Left forelimb (tissue), 1 donor: ENCODE measurements around the gene LDHAL6A.
"Not testable (repeated sequence)": the region's sequence is repeated elsewhere in the genome, so short reads cannot be mapped to it uniquely, and the experiment has no call there.

ENCODE experiments used
- DNase-seq: peaks from one replicate; pipeline ENCODE4 v3.0.0-alpha.2; 2018; ENCODE audit warnings: low spot score

The LDHAL6A gene

DNA sequence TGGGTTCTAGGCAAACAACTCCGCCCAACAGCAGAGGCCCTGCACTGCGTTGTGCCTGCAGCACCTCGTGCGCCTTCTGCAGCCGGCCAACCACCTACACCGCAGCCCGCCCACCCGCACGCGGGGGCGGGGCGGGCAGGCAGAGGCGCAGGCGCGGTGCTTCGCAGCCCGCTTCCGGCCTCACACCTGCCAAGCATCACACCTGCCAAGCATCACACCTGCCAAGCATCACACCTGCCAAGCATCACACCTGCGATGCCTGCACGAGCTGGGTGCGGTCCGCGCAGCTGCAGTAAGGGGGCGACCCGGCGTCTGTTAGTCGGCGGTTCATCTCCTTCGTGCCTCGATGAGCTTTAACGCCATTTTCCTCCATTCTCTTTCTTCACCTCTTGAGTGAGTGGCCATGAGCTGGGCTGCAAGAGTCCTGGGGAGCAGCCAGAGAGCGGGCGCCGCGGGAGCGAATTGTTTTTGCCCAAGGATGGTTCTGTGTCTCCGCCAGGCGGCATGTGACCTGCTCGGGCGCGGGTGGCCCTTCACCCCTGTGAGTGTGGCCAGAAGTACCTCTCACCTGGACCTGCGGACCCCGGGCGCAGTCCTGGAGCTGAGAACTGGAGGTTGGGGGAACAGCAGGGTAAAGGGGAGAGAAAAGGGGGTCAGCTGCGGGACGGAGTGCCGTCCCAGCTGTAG, at the start of gene LDHAL6A:
Gene LDHAL6A (plus strand): TSS at position 171 of the 687 bp plus-strand sequence. CDS start 825 bp downstream, outside the sequence.
- no peak for DNase-seq

- DNase-seq = not testable (repeated sequence)
These were observed 48.3 kb upstream of the LDHAL6A start for GRCh38 chr11:18407400-18407799.

GRCh38 chr11:18408558-18409291, 46.9 kb upstream of the LDHAL6A start:
- DNase-seq = no peak

- DNase-seq = no peak
These were observed 39.2 kb upstream of the LDHAL6A start for GRCh38 chr11:18416459-18416858.

- DNase-seq = no peak
These were observed 36.6 kb upstream of the LDHAL6A start for GRCh38 chr11:18419040-18419439.

DNA sequence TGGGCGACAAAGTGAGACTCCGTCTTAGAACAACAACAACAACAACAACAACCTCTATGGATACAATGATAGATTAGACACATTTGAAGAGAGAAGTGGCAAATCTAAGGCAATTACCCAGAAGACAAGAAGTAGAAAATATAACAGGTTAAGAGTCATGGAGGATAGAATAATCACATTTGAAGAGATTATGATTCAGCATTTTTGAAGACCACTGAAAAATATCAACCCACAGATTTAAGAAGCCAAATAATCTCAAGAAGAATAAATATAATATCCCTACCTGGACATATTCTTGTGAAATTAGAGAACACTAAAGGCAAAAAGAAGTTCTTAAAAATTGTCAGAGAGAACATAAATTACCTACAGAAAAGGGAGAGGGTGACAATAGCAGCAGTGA, 35.6 kb upstream of the LDHAL6A start:
- DNase-seq = no peak

- no peak for DNase-seq
These were observed 28.4 kb upstream of the LDHAL6A start for GRCh38 chr11:18427240-18427639.

DNA sequence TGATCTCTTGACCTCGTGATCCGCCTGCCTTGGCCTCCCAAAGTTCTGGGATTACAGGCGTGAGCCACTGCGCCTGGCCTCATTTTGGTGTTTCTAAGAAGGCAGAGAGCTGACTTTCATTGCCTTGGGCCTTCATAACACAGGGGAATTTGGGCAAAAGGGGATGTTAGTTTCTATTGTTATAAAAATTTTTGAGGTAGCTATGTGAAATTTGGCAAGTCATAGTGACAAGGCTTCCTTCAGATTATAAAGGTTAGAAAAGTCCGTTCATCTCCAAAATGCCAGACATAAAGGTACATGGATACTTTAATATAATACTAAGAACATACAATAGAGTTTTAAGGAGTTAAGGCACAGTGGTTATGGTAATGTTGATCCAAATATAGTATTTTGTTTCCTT, 26.3 kb upstream of the LDHAL6A start:
- DNase-seq = no peak

GRCh38 chr11:18438691-18439090, 17.0 kb upstream of the LDHAL6A start:
- no peak for DNase-seq

DNA sequence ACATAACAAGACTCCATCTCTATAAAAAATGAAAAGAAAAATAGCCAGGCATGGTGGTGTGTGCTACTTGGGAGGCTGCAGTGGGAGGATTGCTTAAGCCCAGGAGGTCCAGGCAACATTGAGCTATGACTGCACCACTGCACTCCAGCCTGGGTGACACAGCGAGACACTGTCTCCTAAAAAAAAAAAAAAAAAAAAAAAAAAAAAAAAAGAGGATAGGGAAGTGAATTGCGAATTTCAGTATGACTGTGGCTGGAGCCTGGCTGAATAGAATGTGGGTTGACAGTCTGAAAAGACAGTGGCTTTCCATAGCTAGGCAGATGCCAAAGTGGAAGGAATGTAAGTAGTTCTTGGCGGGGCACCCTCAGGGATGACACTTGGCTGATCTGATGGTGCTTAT, 6.4 kb upstream of the LDHAL6A start:
- DNase-seq = no peak

- DNase-seq = no peak
These were observed 2.7 kb upstream of the LDHAL6A start for GRCh38 chr11:18452927-18453326.

GRCh38 chr11:18457450-18457849, 1.8 kb downstream of the LDHAL6A start:
- no peak for DNase-seq

DNA sequence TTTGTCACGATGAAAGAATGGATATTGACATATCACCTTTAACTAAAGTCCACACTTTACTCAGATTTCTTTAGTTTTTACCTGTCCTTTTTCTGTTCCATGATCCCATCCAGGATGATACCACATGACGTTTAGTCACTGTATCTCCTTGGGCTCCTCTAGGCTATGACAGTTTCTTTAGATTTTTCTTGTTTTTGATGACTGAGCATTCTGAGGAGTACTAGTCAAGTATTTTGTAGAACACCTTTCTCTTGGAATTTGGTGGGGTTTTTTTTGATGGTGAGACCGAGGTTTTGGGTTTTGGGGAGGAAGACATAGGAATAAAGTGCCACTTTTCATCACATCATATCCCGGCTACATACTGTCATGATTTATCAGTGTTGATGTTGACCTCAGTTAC, 4.0 kb downstream of the LDHAL6A start:
- no peak for DNase-seq

- DNase-seq = no peak
These were observed 6.3 kb downstream of the LDHAL6A start for GRCh38 chr11:18461909-18462308.

DNA sequence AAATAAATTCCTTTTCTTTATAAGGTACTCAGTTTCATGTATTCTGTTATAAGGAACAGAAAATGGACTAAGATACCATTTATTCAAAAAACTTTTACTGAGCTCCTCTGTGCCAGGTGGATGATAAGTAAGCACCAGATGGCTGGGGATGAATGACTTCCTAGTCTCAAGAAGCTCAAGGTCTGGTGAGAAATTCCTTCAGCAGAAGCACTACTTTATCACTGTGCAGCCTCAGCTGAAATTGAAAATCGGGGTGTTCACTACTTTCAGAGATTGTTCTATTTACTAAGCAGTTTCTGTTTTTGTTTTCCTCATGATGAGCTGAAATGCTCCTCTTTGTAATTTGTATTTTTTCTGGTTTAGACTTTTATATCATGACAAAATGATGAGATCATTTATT, 7.8 kb downstream of the LDHAL6A start:
- no peak for DNase-seq

DNA sequence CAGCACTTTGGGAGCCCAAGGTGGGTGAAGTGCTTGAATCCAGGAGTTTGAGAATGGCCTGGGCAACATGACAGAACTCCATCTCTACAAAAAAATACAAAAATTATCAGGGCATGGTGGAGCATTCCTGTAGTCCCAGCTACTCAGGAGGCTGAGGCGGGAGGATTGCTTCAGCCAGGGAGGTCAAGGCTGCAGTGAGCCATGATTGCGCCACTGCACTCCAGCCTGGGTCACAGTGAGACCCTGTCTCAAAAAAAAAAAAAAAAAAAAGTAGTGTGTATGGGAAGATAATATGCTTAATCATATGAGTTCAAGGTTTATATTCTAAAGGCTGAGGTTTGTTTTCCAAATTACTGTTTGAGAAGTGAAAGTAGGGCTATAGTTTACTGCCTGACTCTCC, 10.7 kb downstream of the LDHAL6A start:
- no peak for DNase-seq

DNA sequence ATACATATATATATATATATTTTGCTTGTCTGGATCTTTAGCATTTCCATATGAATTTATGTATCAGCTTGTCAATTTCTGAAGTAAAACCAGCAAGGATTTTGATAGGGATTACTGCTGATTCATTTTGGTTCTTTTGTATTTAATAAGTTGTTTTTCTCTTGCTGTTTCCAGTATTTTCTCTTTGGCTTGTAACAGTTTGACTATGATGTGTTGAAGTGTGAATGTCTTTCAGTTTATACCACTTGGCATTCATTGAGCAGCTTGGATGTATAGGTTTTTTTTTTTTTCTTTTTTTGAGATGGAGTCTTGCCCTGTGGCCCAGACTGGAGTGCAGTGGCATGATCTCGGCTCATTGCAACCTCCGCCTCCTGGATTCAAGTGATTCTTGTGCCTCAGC, 12.4 kb downstream of the LDHAL6A start:
- no peak for DNase-seq

DNA sequence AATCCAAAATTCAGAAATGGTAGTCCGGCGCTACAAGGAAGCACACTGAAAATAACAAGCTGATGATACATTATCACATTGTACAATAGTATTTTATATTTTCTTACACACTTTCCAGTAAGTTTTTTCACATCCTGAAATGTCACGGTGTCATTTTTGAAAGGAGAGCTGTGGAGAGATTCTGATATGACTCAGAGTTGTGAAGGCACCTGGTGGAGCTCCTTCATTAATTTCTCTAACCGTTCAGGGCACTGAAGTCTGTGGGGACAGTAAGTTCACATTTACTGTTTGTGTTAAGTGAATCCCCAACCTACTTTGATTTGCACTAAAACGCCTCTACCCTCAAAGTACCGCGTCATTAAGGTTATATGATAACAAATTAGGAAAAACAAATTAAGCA, 13.3 kb downstream of the LDHAL6A start:
- DNase-seq = no peak

DNA sequence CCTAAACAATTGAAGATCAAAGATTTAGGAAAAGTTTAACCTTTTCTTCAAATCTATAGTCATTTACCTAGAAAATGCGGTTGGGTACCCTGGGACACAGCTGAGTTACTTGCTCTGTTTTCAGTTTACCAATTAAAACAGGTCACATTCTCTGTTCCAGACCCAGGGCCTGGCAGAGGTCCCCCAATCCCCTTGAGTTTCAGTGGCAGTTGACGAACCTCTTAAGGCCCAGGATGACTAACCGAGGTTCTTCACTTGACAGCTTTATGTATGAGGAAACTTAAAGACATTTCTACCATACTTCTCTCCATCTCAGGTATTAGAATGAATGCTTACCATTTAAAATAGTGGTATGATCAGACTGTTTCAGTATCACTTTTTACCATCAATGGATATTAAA, 16.3 kb downstream of the LDHAL6A start:
- no peak for DNase-seq

DNA sequence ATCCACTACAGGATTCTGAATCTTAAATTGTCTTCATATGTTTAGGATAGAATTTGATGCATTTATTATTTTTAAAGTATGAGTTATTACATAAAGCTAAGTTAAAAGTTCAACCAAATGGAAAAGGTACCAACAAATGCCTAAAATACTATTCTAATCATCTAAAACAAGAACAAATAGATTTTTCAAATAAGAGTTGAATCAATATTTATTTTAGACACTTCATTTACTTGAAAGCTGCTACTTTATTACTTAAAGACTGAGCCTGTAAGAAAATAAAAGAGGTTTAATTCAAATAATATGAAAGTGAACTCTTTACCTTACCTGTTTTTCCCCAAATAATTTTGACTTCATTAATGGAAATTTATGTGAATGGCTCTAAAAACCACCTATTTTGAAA, 16.9 kb downstream of the LDHAL6A start:
- no peak for DNase-seq

DNA sequence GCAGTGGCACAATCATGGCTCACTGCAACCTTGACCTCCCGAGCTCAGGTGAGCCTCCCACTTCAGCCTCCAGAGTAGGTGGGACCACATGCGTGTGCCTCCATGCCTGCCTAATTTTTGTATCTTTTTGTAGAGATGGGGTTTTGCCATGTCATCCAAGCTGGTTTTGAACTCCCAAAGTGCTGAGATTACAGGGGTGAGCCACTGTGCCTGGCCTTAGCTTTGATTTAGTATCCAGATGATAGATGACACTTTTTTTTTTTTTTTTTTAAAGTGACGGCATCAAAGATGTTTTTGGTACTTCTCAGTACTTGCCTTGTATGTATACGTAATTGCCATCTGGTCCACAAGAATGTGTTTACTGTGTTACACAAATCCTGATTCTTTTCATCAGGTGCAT, 23.4 kb downstream of the LDHAL6A start:
- DNase-seq = no peak

- no peak for DNase-seq
These were observed 30.4 kb downstream of the LDHAL6A start for GRCh38 chr11:18485913-18486528.

- no peak for DNase-seq
These were observed 34.7 kb downstream of the LDHAL6A start for GRCh38 chr11:18490319-18490718.
